Keratinocyte (primary cell): ENCODE measurements around the gene CTDSPL2. TPM values are rescaled to one million over a fixed set of nuclear protein-coding genes. Genes with fewer than 3 reads are reported as not detected.

Source experiments
- DNase-seq: peaks from one replicate; pipeline ENCODE4 v3.0.0-alpha.2; 2011; ENCODE audit warnings: low read depth, missing footprints, low spot score
- FAIRE-seq: peaks from 2 replicates; lab custom pipeline; 2011; peaks lifted over from hg19 to GRCh38; lab: Jason Lieb, UNC
- H2AFZ ChIP-seq: 2 replicates; pipeline ENCODE4 v1.6.0; 2012; ENCODE audit warnings: low read length, control low read depth, inconsistent platforms; ENCODE audit not compliant: control insufficient read depth
- H3K27ac ChIP-seq: 2 replicates; pipeline ENCODE4 v1.5.1; 2011; ENCODE audit warnings: low read length; ENCODE audit not compliant: control insufficient read depth, insufficient read depth
- H3K27me3 ChIP-seq: 3 replicates; pipeline ENCODE4 v1.6.0; 2011; ENCODE audit warnings: low read length; ENCODE audit not compliant: control insufficient read depth, insufficient read depth; ENCODE audit errors: extremely low read depth
- H3K36me3 ChIP-seq, 2 experiments: 2 replicates in 1 of 2; 3 replicates in 1 of 2; pipeline ENCODE4 v1.5.1; 2011; ENCODE audit warnings: low read length in 2 of 2, mild to moderate bottlenecking in 1 of 2; ENCODE audit not compliant: control insufficient read depth in 2 of 2, insufficient read depth in 2 of 2; ENCODE audit errors: extremely low read depth in 1 of 2
- H3K4me1 ChIP-seq: 3 replicates; pipeline ENCODE4 v1.5.1; 2011; ENCODE audit warnings: low read length; ENCODE audit not compliant: control insufficient read depth, insufficient read depth; ENCODE audit errors: extremely low read depth
- H3K4me2 ChIP-seq: 3 replicates; pipeline ENCODE4 v1.6.0; 2011; ENCODE audit warnings: low read depth, low read length; ENCODE audit not compliant: control insufficient read depth, insufficient read depth; ENCODE audit errors: extremely low read depth
- H3K4me3 ChIP-seq, 3 experiments: fragments of 200-600 bp in 1 of 3; sonication (generic) in 1 of 3; 2 replicates in 2 of 3; 3 replicates in 1 of 3; pipeline ENCODE4 v1.5.1; 2011 to 2016; ENCODE audit warnings: low read length in 3 of 3, mild to moderate bottlenecking in 3 of 3, control low read depth in 2 of 3, inconsistent platforms in 1 of 3, low read depth in 1 of 3, mixed read lengths in 1 of 3, mixed run types in 1 of 3, moderate library complexity in 1 of 3; ENCODE audit not compliant: control insufficient read depth in 2 of 3, insufficient read depth in 2 of 3; ENCODE audit errors: extremely low read depth in 1 of 3
- H3K79me2 ChIP-seq: 2 replicates; pipeline ENCODE4 v1.6.0; 2012; ENCODE audit warnings: low read length; ENCODE audit not compliant: control insufficient read depth, insufficient read depth
- H3K9ac ChIP-seq: 3 replicates; pipeline ENCODE4 v1.6.0; 2011; ENCODE audit warnings: low read length; ENCODE audit not compliant: control insufficient read depth, insufficient read depth; ENCODE audit errors: extremely low read depth
- H3K9me1 ChIP-seq: 3 replicates; pipeline ENCODE4 v1.6.0; 2011; ENCODE audit warnings: low read length; ENCODE audit not compliant: control insufficient read depth, insufficient read depth; ENCODE audit errors: extremely low read depth
- H3K9me3 ChIP-seq: 2 replicates; pipeline ENCODE4 v1.5.1; 2012; ENCODE audit warnings: low read depth, low read length; ENCODE audit not compliant: control insufficient read depth
- H4K20me1 ChIP-seq: 3 replicates; pipeline ENCODE4 v1.6.0; 2011; ENCODE audit warnings: low read length; ENCODE audit not compliant: control insufficient read depth, insufficient read depth; ENCODE audit errors: extremely low read depth
- CTCF ChIP-seq, 3 experiments: IDR thresholded peaks in 1 of 3; conservative IDR thresholded peaks in 1 of 3; optimal IDR thresholded peaks in 1 of 3; 2 replicates in 2 of 3; 3 replicates in 1 of 3; pipeline versions ENCODE3 to v1.5.1; 2011; ENCODE audit warnings: low read length in 3 of 3, mild to moderate bottlenecking in 3 of 3, moderate library complexity in 2 of 3, control low read depth in 1 of 3, inconsistent platforms in 1 of 3; ENCODE audit not compliant: insufficient read depth in 2 of 3; ENCODE audit errors: extremely low read depth in 1 of 3
- EZH2 ChIP-seq: IDR thresholded peaks from one replicate; pipeline ENCODE4 v1.6.1; 2012; ENCODE audit warnings: inconsistent platforms, mild to moderate bottlenecking, low read length, moderate library complexity
- dilution Hi-C: fragments of 300-500 bp; cut with MboI; formaldehyde crosslinking; loops from one replicate; pipeline ENCODE4 v1.7.0; 2020; ENCODE audit warnings: low sequenced_read_pairs; ENCODE audit not compliant: extremely low pct_ligation_motif_present
- polyA plus RNA-seq, 5 experiments: library from polyadenylated mRNA; depleted of rRNA in 3 of 5; stranded (reverse) in 3 of 5; stranded (forward) in 1 of 5; unstranded in 1 of 5; fragments of >200 nt; gene quantifications; 1 replicate in 1 of 5; 2 replicates in 3 of 5; 3 replicates in 1 of 5; pipeline versions ENCODE4 v1.2.1 to v1.2.3, GENCODE V29; 2011 to 2012; ENCODE audit warnings: missing spikeins in 2 of 5, low read depth in 1 of 5, low replicate concordance in 1 of 5

The CTDSPL2 gene
- polyA plus RNA-seq, 1 donor (not counting 4 experiments of a cell fraction or from before 2014, with no cell fraction given): 19.2 TPM

- no peaks in the 10 kb centered on the region for H3K36me3 ChIP-seq
- no peak for DNase-seq
- no peaks in the 10 kb centered on the region for H4K20me1 ChIP-seq
- FAIRE-seq: no peak
- H3K9me3 ChIP-seq: no peaks in the 10 kb centered on the region
- no peaks in the 10 kb centered on the region for H3K9me1 ChIP-seq
- TF ChIP-seq CTCF (optimal IDR thresholded peaks at IDR 0.05 in 1 of 3, IDR thresholded peaks at IDR 0.05 in 1 of 3, conservative IDR thresholded peaks at IDR 0.05 in 1 of 3; ENCODE audit: extremely low read depth in 1 of 3, insufficient read depth in 2 of 3, low read length in 3 of 3) (peak in 1 of 3 experiments; percentile 28), EZH2 (no peak)
- H3K9ac ChIP-seq: no peak overlapping the region
- H3K27ac ChIP-seq: no peak overlapping the region
- peaks cover 18% of the 10 kb centered on the region for H3K79me2 ChIP-seq
- H2AFZ ChIP-seq: no peak overlapping the region
- H3K4me3 ChIP-seq: no peak overlapping the region
- peaks cover 13% of the 10 kb centered on the region for H3K4me1 ChIP-seq
- dilution Hi-C loops: no loop called here
- no peak overlapping the region for H3K4me2 ChIP-seq
- no peaks in the 10 kb centered on the region for H3K27me3 ChIP-seq
Observed at GRCh38 chr15:44532689-44533088, 105.3 kb downstream of the CTDSPL2 start.

- no peaks in the 10 kb centered on the region for H3K27me3 ChIP-seq
- no peaks in the 10 kb centered on the region for H3K9me1 ChIP-seq
- H3K4me1 ChIP-seq: peaks cover 12% of the 10 kb centered on the region
- no peak for FAIRE-seq
- H3K36me3 ChIP-seq: peaks cover 0 to 7% of the 10 kb centered on the region in 2 experiments
- no peak overlapping the region for H2AFZ ChIP-seq
- no peak for TF ChIP-seq EZH2
- no peak for TF ChIP-seq CTCF (optimal IDR thresholded peaks at IDR 0.05 in 1 of 3, IDR thresholded peaks at IDR 0.05 in 1 of 3, conservative IDR thresholded peaks at IDR 0.05 in 1 of 3; ENCODE audit: extremely low read depth in 1 of 3, insufficient read depth in 2 of 3, low read length in 3 of 3)
- H3K4me2 ChIP-seq: no peak overlapping the region
- no peak overlapping the region for H3K4me3 ChIP-seq
- H3K9me3 ChIP-seq: no peaks in the 10 kb centered on the region
- H3K9ac ChIP-seq: no peak overlapping the region
- DNase-seq: no peak
- dilution Hi-C loops: no loop called here
- H3K27ac ChIP-seq: no peak overlapping the region
- peaks cover 38% of the 10 kb centered on the region for H3K79me2 ChIP-seq
- H4K20me1 ChIP-seq: no peaks in the 10 kb centered on the region
Observed at GRCh38 chr15:44535092-44535491, 107.7 kb downstream of the CTDSPL2 start.
